Gastroesophageal sphincter (tissue), 4 donors: ENCODE data around the gene LRIT1. TPM values are rescaled to one million over a fixed set of nuclear protein-coding genes. Genes with fewer than 3 reads are reported as not detected.

Experiments
- ATAC-seq: fragments of 150-250 bp; one replicate; pipeline ENCODE4 v1.9.1; 2016; ENCODE audit warnings: mild to moderate bottlenecking, moderate library complexity
- H3K27ac ChIP-seq, 4 donors: fragments of 200-600 bp; sonication (generic) in 3 of 4; 1 replicate in 3 of 4; 2 replicates in 1 of 4; pipeline ENCODE4 v1.5.1; 2016 to 2019
- H3K27me3 ChIP-seq: fragments of 200-600 bp; sonication (generic); one replicate; pipeline ENCODE4 v1.5.1; 2019
- H3K36me3 ChIP-seq, 2 donors: fragments of 200-600 bp; sonication (generic); one replicate each; pipeline ENCODE4 v1.5.1; 2019; ENCODE audit warnings: control low read depth in 1 of 2
- H3K4me1 ChIP-seq, 3 donors: fragments of 200-600 bp; sonication (generic); 1 replicate in 2 of 3; 2 replicates in 1 of 3; pipeline ENCODE4 v1.5.1; 2016 to 2019; ENCODE audit warnings: control low read depth in 2 of 3
- H3K4me3 ChIP-seq, 2 donors: fragments of 200-600 bp; sonication (generic); one replicate each; pipeline ENCODE4 v1.5.1; 2019; ENCODE audit warnings: mild to moderate bottlenecking in 1 of 2, moderate library complexity in 1 of 2
- H3K9me3 ChIP-seq, 3 donors: fragments of 200-600 bp; sonication (generic); one replicate each; pipeline ENCODE4 v1.5.1; 2017 to 2019; ENCODE audit warnings: control low read depth in 2 of 3
- CTCF ChIP-seq, 4 experiments: fragments of 200-600 bp in 2 of 4; fragments of 450-650 bp in 2 of 4; sonication (generic) in 1 of 4; IDR thresholded peaks; one replicate each; pipeline ENCODE4 v1.5.1; 2017 to 2019; ENCODE audit warnings: antibody characterized with exemption in 4 of 4, mild to moderate bottlenecking in 2 of 4, moderate library complexity in 2 of 4
- EP300 ChIP-seq: sonication (generic); formaldehyde crosslinking; IDR thresholded peaks from one replicate; pipeline ENCODE4 v1.6.1; 2017; ENCODE audit warnings: antibody characterized with exemption, mild to moderate bottlenecking
- POLR2A ChIP-seq, 2 donors: fragments of 450-650 bp; IDR thresholded peaks; one replicate each; pipeline ENCODE4 v1.6.1; 2017; ENCODE audit warnings: antibody characterized with exemption in 2 of 2, mild to moderate bottlenecking in 2 of 2, moderate library complexity in 1 of 2
- POLR2AphosphoS5 ChIP-seq: sonication (generic); formaldehyde crosslinking; IDR thresholded peaks from one replicate; pipeline ENCODE4 v1.6.1; 2017; ENCODE audit warnings: antibody characterized with exemption
- WGBS, 2 donors: methylation state at CpG; one replicate each; pipeline ENCODE4 v1.1.5; 2018; ENCODE audit warnings: low coverage in 1 of 2; 5-methylcytosine and 5-hydroxymethylcytosine counted together
- total RNA-seq, 4 donors: library from RNA; depleted of rRNA; stranded (reverse); fragments of >200 nt; gene quantifications; one replicate each; pipeline ENCODE4 v1.1.0, GENCODE V29; 2016

The LRIT1 gene
- total RNA-seq, 4 donors from 2014 or later = 0.12 TPM; not detected in 3

GRCh38 chr10:84270708-84271107, 29.4 kb upstream of the LRIT1 start:
- H3K9me3 ChIP-seq = no peaks in the 10 kb centered on the region
- ATAC-seq = no peak
- no peaks in the 10 kb centered on the region for H3K36me3 ChIP-seq
- peaks cover 52% of the 10 kb centered on the region for H3K27me3 ChIP-seq
- no peaks in the 10 kb centered on the region for H3K4me1 ChIP-seq
- WGBS, 2 donors = 53 to 75% methylated on average over 1 of the region's 1 CpG
- no peak overlapping the region for H3K4me3 ChIP-seq
- TF ChIP-seq POLR2AphosphoS5 (no peak), EP300 (no peak), CTCF (IDR thresholded peaks at IDR 0.05) (no peak), POLR2A (IDR thresholded peaks at IDR 0.05) (no peak)
- H3K27ac ChIP-seq = no peak overlapping the region

- no peaks in the 10 kb centered on the region for H3K36me3 ChIP-seq
- peaks cover 59% of the 10 kb centered on the region for H3K27me3 ChIP-seq
- TF ChIP-seq CTCF (IDR thresholded peaks at IDR 0.05) (no peak), POLR2AphosphoS5 (no peak), POLR2A (IDR thresholded peaks at IDR 0.05) (no peak), EP300 (no peak)
- no peak overlapping the region for H3K4me3 ChIP-seq
- no peak for ATAC-seq
- no peak overlapping the region for H3K27ac ChIP-seq
- WGBS, 2 donors = 50 to 57% methylated on average over 1 to 2 of the region's 2 CpGs
- H3K9me3 ChIP-seq = no peaks in the 10 kb centered on the region
- H3K4me1 ChIP-seq = peaks cover 0 to 1% (median 0%) of the 10 kb centered on the region in 3 donors
Observed at GRCh38 chr10:84269773-84270172, 28.4 kb upstream of the LRIT1 start.

- Histone ChIP-seq H3K27ac (no peak overlapping the region), H3K9me3 (no peaks in the 10 kb centered on the region), H3K4me1 (peaks cover 0 to 6% (median 0%) of the 10 kb centered on the region in 3 donors), H3K27me3 (peaks cover 59% of the 10 kb centered on the region), H3K36me3 (no peaks in the 10 kb centered on the region), H3K4me3 (no peak overlapping the region)
- 67 to 75% methylated on average over 1 of the region's 1 CpG for WGBS, 2 donors
- no peak for ATAC-seq
- no peak for TF ChIP-seq POLR2AphosphoS5
- TF ChIP-seq CTCF (IDR thresholded peaks at IDR 0.05) = no peak
- no peak for TF ChIP-seq POLR2A (IDR thresholded peaks at IDR 0.05)
- no peak for TF ChIP-seq EP300
Observed at GRCh38 chr10:84269162-84269561, 27.8 kb upstream of the LRIT1 start.

- TF ChIP-seq EP300 = no peak
- TF ChIP-seq CTCF (IDR thresholded peaks at IDR 0.05) = peak in 1 of 4 experiments; percentile 43
Observed at GRCh38 chr10:84267503-84268126, 26.3 kb upstream of the LRIT1 start.

GRCh38 chr10:84265418-84265817, 24.1 kb upstream of the LRIT1 start:
- ATAC-seq = no peak
- H3K9me3 ChIP-seq = no peaks in the 10 kb centered on the region
- no peak overlapping the region for H3K4me3 ChIP-seq
- no peaks in the 10 kb centered on the region for H3K36me3 ChIP-seq
- no peak overlapping the region for H3K27ac ChIP-seq
- H3K27me3 ChIP-seq = peaks cover 76% of the 10 kb centered on the region
- H3K4me1 ChIP-seq = peaks cover 0 to 6% (median 0%) of the 10 kb centered on the region in 3 donors
- WGBS, 2 donors = 60 to 79% methylated on average over 2 to 4 of the region's 4 CpGs
- TF ChIP-seq EP300 (no peak), CTCF (IDR thresholded peaks at IDR 0.05) (no peak), POLR2AphosphoS5 (no peak), POLR2A (IDR thresholded peaks at IDR 0.05) (no peak)

More at GRCh38 chr10:84267503-84268126, 26.3 kb upstream of the LRIT1 start:
- Histone ChIP-seq H3K4me3 (no peak overlapping the region), H3K4me1 (peaks cover 0 to 6% (median 0%) of the 10 kb centered on the region in 3 donors), H3K9me3 (no peaks in the 10 kb centered on the region), H3K27ac (no peak overlapping the region), H3K27me3 (peaks cover 60% of the 10 kb centered on the region), H3K36me3 (no peaks in the 10 kb centered on the region)
- no peak for ATAC-seq
- WGBS, 2 donors = 33 to 43% methylated on average over 4 of the region's 7 CpGs
